GM19397 (cell line): ENCODE measurements around the gene MS4A3.
"Not testable (repeated sequence)": the region's sequence is repeated elsewhere in the genome, so short reads cannot be mapped to it uniquely, and the experiment has no call there.

Experiments used
- ATAC-seq: cut with Tn5 transposase; IDR thresholded peaks from one replicate; pipeline ENCODE4 v1.9.1; 2021; ENCODE audit warnings: mild to moderate bottlenecking, moderate library complexity; ENCODE audit not compliant: unreplicated experiment

Gene MS4A3, protein sequence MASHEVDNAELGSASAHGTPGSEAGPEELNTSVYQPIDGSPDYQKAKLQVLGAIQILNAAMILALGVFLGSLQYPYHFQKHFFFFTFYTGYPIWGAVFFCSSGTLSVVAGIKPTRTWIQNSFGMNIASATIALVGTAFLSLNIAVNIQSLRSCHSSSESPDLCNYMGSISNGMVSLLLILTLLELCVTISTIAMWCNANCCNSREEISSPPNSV

DNA sequence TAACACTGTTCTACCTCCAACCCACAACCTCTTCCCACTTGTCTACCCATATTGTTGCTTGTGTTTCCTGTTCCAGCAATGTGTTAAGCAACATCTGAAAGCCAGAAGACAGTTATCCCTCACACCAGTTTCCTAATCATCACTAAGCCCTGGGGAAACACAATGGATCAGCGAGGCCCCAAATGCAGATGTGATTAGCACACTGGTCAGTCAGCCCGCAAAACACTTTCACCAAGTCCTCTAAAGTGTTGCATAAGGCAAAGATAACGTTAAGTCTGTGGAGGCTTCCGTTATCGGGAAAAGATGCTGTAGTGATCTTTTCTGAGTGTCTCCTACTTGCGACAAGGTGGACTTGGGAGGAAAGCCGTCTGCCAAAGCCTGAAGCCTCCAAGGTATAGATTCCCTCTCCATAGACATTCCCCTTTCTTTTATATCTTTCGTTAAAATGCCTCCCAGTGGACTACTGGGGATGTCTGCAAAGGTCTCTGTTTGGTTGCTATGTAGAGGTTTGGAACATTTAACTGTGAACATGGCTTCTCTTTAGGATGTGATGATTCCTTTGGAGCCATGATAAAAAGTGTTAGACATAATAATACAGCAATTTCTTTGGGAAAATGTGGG lies at the start of gene MS4A3:
Gene MS4A3 (plus strand): TSS at position 317 of the 621 bp plus-strand sequence. CDS start 4,496 bp downstream, outside the sequence.
- no peak for ATAC-seq

DNA sequence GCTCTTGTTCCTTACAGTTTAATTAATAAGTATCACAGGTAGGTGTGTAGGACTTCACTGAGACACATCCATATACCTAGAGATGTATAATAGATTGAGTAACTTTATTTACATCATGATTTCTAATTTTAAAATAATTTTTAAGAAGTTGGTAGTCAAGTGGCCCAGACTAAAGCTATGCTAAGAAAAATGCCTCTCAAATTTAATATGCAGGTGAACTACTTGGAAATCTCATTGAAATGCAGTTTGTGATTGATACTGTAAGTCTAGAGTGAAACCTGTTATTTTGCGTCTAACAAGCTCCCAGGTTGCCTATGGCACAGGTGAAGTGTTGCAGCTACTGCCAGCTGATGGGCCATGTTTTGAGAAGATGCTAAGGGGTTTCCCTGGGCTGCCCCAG lies 39.6 kb upstream of the MS4A3 start, which contains the start of gene OOSP4B:
Gene OOSP4B (plus strand): TSS at position 301 of the 400 bp plus-strand sequence.
- no peak for ATAC-seq

DNA sequence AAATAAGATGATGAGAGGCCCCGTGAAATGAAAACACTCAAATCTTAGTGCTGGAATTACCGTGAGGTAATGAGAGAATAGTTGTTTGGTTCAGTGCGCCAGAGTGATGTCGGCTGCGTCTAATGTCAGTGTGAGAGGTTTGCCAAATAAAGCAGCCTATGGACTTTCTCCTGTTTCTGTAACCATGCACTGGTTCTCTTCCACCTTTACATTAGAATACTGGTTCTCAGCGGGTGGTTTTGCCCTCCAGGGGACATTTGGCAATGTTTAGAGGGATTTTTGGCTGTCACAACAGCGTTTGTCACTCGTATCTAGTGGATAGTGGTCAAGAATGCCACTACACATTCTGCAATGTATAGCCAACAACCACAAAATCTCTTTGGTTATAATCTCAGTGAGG lies 38.4 kb upstream of the MS4A3 start:
- no peak for ATAC-seq

DNA sequence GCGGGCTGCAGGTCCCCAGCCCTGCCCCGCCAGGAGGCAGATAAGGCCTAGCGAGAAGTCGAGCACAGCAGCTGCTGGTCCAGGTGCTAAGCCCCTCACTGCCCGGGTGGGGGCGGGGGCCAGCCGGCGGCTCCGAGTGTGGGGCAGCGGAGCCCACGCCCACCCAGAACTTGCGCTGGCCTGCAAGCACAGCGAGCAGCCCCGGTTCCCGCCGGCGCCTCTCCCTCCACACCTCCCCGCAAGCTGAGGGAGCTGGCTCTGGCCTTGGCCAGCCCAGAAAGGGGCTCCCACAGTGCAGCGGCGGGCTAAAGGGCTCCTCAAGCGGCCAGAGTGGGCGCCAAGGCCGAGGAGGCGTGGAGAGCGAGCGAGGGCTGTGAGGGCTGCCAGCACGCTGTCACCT lies 36.1 kb upstream of the MS4A3 start:
- not testable (repeated sequence) for ATAC-seq

DNA sequence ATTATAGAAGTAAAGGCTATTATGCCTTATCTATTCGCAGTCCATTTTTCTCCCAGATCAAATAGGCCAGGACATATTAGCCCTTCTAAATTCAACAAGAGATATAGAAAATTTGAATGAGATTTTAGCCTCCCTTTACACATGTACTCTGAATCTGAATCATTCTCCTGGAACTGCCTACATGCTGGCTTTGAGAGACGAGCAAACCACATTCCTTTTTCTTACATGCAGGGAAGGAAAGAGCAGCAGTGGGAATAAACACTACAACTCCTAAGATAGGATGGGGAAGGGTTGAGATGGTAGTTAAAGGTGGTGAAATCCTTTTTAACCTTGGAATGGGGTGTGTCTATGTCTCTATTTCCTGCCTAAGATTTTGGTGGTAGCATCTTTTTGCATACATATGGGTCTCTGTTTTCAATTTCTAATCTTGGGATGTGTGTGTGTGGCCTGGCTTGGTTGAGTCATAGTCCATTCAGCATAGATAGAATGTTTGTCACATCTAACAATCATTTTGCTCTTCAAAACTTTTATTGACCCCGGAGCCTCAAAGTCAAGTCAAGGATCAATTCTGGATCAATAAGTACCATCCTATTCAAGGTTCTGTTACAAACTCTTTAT lies 27.3 kb upstream of the MS4A3 start:
- no peak for ATAC-seq

DNA sequence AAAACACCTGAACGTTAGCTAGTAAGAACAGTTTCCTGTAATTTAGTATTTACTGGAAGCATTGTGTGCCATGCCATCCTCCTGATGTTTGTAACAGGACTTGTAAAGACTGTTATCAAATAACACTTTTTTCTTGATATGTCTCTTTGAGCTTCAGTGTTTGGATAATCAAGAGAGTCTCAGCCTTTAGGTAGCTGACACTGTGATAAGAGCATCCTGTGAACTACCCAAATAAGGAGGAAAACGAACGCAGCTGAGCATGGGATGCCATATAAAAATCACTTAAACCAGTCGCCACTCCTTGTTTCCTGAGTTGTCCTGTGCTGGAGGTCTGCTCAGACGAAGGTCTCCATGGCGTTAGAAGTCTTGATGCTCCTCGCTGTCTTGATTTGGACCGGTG lies 16.4 kb upstream of the MS4A3 start, which contains the start of gene OOSP2:
Gene OOSP2 (plus strand): TSS at position 301 of the 400 bp plus-strand sequence. CDS start 51 bp downstream, at position 352.
- no peak for ATAC-seq

DNA sequence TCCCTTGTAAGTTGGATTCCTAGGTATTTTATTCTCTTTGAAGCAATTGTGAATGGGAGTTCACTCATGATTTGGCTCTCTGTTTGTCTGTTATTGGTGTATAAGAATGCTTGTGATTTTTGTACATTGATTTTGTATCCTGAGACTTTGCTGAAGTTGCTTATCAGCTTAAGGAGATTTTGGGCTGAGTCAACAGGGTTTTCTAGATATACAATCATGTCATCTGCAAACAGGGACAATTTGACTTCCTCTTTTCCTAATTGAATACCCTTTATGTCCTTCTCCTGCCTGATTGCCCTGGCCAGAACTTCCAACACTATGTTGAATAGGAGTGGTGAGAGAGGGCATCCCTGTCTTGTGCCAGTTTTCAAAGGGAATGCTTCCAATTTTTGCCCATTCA lies 6.0 kb upstream of the MS4A3 start:
- not testable (repeated sequence) for ATAC-seq

DNA sequence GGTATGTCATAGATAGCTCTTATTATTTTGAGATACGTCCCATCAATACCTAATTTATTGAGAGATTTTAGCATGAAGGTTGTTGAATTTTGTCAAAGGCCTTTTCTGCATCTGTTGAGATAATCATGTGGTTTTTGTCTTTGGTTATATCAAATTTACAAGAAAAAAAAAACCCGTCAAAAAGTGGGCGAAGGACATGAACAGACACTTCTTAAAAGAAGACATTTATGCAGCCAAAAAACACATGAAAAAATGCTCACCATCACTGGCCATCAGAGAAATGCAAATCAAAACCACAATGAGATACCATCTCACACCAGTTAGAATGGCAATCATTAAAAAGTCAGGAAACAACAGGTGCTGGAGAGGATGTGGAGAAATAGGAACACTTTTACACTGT lies 5.6 kb upstream of the MS4A3 start:
- not testable (repeated sequence) for ATAC-seq

DNA sequence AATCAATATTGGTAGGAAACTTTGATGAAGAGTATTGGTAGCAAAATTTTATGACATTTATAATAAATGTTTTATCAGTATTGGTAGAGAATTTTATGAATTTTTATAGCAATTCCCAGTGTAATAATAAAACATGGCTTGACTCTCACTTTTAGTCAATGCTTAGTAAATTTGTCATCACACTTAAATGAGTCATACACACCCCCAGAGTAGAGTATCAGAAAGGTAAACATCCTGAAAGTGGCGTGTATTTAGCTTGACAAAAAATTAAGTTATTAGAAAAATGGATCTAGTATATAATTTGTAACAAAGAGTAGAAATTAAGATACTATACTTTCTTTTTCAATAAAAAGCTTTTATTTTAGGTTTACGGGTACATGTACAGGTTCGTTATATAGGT lies 2.6 kb downstream of the MS4A3 start:
- no peak for ATAC-seq

DNA sequence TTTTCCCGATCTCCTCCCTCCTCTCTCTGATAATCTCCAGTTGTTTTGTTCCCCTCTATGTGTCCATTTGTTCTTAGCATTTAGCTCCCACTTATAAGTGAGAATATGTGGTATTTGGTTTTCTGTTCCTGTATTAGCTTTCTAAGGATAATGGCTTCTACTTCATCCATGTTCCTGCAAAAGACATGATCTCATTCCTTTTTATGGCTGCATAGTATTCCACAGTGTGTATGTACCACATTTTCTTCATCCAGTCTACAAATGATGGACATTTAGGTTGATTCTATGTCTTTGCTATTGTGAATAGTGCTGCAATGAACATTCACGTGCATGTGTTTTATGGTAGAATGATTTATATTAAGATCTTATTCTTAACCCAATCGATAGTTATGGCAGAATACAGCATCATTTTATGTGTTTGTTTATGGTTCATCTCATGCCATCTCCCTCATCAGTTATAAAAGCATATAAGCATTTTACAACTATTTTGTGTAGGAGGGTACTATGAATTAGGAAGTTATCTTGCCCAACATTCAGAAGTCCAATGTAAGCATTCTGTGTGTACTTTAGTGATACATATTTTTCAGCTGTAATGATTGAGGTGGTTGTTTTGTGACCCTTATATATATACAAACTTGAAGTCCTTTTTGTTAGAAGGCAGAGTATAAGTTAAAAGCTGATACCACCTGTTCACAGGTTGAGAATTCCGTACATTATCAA lies 3.2 kb downstream of the MS4A3 start:
- no peak for ATAC-seq

DNA sequence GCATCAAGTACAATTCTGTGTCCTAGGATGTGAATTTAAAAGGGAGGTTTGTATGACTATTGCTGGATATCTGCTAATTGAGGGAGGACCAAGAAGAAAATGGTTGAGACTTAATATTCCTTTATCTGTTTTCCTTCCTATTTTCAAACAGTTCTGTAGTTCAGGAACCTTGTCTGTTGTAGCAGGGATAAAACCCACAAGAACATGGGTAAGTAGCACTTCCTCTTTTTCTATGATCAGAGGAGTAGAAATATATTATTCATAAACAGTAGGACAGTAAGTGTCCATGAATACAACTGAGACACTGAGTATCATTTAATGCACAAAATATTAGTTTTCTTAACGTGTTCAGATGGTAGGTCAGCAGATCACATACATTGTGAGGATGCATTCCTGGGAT lies 7.6 kb downstream of the MS4A3 start:
- no peak for ATAC-seq

DNA sequence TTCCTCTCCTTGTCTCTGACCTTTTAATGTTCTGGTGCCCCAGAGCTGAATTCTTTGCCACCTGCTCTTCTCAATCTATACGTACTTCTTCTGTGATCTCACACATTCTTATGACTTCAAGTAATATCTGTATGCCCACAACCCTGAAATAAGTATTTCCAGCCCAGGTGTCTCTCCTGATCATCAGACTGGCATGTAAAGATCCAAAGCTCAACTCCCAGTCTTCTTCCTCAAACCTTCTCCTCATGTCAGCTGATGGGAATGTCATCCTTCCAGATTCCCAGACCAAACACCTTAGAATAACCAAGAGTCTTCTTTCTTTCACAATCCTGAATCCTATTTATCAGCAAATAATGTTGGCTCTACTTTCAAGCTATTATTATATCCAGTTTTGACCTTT lies 9.3 kb downstream of the MS4A3 start:
- no peak for ATAC-seq

DNA sequence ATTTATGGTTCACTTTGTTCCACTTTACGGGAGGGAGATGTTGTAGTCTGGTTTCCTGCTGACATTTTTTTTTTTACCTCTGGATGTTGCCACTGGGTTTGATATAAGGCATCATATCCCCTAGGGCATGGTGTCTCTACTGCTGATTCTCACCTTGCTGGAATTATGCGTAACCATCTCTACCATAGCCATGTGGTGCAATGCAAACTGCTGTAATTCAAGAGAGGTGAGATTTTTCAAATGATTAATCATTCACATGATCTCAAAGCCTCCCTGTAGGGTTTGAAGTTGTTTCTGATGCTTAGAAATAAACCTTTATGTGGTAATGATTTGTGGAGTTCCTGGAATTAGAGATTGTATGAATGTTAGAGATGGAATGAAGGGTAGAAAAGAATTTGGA lies 13.0 kb downstream of the MS4A3 start:
- ATAC-seq, result no peak

DNA sequence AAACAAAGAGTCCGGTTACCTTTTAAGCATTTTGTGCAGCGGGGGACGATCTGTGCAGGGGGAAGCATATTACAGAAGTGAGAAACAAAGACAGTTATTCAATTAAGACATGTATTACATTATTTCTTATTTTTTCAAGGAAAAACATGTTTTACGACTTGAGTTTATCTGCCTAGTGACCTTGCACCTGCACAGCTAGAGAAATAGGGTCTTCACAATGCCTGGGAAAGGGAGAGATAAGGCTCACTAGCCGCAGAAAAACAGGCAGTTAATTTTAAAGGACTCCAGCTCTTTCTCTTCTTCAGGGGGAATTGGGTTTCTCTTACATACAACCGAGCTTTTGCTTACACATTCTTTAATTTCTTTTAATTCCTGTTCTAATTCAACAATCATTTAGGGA lies 15.2 kb downstream of the MS4A3 start:
- ATAC-seq, result not testable (repeated sequence)

DNA sequence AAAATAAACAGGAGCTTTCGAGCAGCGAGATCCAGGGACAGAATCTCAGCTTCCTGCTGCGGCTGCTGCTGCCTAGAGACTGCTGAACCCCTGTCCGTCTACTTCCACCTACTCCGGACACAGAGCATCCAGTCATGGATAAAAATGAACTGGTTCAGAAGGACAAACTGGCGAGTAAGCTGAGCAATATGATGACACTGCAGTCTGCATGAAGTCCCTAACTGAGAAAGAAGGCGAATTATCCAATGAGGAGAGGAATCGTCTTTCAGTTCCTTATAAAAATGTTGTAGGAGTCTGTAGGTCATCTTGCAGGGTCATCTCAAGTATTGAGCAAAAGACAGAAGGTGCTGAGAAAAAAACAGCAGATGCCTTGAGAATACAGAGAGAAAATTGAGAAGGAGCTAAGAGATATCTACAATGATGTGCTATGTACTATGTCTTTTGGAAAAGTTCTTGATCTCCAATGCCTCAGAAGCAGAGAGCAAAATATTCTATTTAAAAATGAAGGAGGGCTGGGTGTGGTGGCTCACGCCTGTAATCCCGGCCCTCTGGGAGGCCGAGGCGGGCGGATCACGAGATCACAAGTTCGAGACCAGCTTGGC lies 20.9 kb downstream of the MS4A3 start:
- no peak for ATAC-seq

DNA sequence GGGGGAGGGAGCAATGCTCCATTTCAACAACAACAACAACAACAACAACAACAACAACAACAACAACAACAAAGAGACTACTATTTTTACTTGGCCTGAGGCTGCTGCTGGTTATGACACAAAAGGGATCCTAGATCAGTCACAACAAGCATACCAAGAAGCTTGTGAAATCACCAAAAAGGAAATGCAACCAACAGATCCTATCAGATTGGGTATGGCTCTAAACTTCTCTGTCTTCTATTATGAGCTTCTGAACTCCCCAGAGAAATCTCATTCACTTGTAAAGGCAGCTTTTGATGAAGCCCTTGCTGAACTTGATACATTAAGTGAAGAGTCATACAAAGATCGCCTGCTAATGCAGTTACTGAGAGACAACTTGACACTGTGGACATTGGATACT lies 21.5 kb downstream of the MS4A3 start:
- ATAC-seq, result no peak

DNA sequence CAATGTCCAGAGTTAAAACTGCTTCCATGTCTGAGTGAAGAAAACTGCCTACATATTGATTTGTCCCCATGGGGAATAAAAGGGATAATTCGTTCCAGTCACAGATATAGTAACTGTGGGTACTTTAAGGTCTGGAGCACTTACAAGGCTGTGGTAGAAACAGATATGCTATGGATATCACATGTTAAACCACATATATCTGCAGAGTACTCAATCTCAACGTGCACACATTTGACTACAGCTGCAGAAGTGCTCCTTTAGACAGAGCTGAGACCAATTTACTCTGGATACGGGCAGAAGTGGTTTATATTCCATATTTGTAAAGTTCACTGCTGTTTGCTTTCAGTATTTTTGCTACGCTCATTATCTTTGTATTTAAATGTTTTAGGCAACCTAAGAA lies 22.3 kb downstream of the MS4A3 start:
- no peak for ATAC-seq

DNA sequence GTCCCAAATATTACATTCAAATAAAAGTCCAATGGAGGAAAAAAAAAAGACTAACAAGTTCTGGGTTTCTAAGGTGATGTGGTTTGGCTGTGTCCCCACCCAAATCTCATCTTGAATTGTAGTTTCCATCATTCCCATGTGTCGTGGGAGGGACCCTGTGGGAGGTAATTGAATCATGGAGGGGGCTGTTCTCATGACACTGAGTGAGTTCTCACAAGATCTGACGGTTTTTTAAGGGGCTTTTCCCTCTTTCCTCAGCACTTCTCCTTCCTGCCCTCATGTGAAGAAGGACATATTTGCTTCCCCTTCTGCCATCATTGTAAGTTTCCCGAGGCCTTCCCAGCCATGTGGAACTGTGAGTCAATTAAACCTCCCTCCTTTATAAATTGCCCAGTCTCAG lies 24.1 kb downstream of the MS4A3 start:
- ATAC-seq, result no peak

DNA sequence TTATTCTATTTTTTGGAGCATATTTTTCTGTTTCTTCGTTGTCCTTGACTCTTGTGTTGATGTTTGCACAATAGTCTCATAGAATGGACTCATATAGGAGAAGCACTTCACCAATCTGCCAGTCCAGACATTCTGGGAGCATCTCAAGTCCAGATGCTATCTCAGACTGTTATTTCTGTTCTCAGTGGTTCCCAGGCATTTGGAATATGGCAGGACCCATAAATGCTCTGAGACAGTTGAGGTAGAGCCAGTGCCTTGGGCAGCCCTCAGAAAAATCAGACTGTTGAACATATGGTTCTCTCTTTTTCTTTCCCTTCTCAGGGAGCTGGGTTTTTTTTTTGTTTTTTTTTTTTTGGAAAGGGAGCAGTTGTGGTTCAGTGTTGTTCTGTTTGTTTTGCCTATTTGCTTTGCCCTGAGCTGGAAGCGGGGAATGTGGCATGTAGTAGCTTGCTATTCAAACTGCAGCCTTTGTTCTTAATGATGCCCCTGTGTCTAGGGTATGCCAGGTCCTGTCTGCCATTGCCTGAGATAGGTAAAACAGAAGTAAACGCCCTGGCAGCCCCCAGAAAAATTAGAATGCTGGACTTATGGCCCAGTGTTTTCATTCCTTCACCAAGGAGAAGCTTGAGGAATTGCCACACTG lies 28.3 kb downstream of the MS4A3 start:
- no peak for ATAC-seq

DNA sequence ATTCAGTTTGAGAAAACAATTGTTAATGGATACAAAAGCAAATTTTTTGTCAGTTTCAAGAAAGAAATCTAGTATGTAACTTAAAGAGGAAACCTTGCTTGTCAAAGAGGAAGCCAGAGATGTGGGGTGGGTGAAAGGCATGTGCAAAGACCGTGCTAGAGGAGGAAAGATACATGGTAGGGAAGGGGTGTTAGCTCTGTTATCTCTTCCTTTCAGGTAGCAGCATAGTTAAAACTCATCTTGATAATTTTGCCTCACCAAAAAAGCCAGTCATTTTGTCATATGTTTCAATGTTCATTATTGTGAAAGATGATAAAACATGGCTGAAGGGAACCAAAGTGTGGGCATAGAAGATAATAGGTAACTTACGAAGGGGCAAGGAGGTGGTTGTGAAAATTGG lies 29.4 kb downstream of the MS4A3 start:
- no peak for ATAC-seq

DNA sequence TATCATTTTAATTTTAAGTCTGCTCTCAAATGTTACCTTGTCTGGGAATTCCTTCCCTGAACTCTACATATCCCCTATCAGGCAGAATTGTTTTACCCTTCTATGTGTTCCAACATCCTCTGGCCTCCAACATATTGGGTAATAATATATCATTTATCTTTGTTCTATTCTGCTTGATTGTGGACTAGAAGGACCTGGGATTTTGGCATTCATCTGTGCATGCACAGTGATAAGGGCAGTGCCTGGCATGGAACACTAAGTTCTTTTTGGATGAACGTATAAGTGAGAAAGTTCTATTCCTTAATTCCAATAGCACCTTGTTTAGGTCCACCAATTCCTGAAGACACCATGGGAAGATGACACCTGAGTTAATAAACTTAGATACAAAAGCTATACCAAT lies 30.8 kb downstream of the MS4A3 start:
- ATAC-seq, result no peak
